Body of pancreas (tissue), 4 donors: ENCODE results near the gene CPNE2.

ENCODE experiments used
- CTCF ChIP-seq, 7 experiments: fragments of 450-650 bp in 4 of 7; fragments of 200-600 bp in 3 of 7; sonication (generic) in 3 of 7; IDR thresholded peaks; one replicate each; pipeline ENCODE4 v1.5.1; 2016 to 2019; ENCODE audit warnings: antibody characterized with exemption in 7 of 7
- POLR2A ChIP-seq, 3 donors: fragments of 450-650 bp; IDR thresholded peaks; one replicate each; pipeline ENCODE4 v1.6.1; 2016; ENCODE audit warnings: antibody characterized with exemption in 3 of 3, mild to moderate bottlenecking in 2 of 3

DNA sequence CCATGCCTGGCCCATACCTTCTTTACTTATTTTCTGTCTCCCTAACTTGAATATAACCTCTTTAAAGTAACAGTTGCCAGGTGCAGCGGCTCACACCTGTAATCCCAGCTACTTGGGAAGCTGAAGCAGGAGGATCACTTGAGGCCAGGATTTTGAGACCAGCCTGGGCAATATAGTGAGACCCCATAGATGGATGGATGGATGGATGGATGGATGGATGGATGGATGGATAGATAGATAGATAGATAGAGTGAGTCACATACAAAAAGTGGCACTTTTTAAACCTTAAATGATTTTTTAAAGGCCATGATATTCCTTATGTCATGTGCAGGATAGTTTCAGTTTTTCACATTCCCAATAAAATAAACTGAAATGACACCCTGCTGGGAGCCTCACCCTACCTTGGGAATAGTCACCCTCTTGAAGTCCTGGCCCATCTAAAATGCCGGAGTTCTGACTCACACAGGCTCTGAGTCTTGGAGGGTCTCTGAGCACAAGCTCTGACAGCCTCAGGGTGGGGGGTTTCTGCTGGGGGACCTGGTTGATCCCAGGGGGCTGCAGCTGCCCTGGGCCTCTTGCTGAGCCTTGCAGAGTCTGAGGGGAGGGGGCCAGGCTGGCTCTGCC, 26.2 kb downstream of the CPNE2 start:
- TF ChIP-seq CTCF (IDR thresholded peaks at IDR 0.05) (no peak), POLR2A (IDR thresholded peaks at IDR 0.05) (no peak)
